GM19035 (cell line): Measurements from ENCODE around the gene MRM3.
"Not testable (repeated sequence)": the region's sequence is repeated elsewhere in the genome, so short reads cannot be mapped to it uniquely, and the experiment has no call there.

Experiments used
- ATAC-seq: cut with Tn5 transposase; IDR thresholded peaks from one replicate; pipeline ENCODE4 v1.9.1; 2021; ENCODE audit not compliant: unreplicated experiment

MRM3 gene

DNA sequence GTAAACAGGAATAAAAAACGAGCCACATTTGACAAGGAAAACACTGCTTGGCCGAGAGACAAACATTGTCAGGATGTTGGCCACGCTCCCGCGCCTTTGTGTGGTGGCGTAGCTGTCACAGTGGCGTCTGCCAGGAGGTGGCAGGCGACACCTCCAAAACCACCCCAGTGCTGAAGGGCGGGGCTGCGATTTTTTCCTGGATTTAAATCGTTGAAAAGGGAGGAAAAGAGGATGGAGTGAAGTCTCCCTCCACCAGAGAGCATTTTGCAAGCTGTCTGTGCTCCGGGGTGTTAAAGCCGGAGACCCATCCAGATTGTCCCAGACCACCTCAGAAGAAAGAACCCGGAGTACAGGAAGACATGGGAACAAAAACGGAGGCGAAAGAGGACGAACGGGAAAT, 12.7 kb downstream of the MRM3 start:
- no peak for ATAC-seq

DNA sequence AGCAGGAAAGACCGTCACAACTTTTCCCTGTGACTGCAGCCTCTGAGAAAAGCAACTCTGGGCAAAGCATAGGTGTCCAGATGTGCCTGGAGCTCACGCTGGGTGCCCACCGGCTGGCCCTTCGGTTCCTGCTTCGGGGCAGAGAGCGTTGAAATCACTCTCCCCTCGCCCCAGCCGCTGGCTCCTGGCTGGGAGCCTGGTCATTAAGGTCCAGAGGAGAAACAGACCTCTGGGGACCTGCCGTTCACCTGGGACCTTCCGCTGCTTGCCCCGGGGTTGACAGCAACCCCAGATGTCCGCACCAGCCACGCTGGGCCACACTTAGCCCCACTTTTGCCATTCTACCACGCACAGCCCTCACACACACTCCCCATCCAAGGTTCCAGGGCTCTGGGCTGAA, 13.1 kb downstream of the MRM3 start:
- no peak for ATAC-seq

DNA sequence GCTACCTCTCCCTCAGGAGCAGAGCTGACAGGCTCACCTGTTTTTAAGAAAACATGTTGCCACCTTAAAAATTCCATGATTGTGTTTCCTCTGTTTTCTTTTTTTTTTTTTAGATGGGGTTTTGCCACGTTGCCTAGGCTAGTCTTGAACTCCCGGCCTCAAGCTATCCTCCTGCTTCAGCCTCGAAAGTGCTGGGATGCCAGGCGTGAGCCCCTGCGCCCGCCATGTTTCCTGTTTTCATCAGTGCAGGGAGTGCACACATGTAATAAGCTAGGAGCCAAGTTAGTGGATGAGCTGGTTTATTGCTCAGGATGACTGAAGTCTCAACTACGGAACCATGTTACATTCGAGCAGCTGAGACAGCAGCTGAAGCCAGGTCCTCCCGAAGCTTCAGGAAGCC, 13.6 kb downstream of the MRM3 start:
- no peak for ATAC-seq

DNA sequence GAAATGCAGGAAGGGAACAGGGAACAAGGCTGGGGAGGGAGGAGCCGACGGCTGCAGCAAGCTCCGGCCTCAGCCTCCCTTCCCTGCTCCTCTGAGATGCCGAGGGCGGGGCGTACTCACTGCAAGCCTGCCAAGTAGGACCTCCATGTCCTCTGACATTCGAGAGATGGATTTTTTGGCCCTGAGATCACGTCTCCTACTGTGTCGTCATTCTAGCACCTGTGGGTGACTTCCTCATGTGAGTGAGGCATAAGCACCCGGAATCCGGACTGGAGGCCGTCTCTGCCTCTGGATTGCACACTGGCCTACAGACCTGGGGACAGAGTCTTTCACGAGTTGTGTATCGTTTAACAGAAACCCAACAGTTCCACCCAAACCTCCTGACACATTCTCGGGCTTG, 14.5 kb downstream of the MRM3 start:
- ATAC-seq: no peak

DNA sequence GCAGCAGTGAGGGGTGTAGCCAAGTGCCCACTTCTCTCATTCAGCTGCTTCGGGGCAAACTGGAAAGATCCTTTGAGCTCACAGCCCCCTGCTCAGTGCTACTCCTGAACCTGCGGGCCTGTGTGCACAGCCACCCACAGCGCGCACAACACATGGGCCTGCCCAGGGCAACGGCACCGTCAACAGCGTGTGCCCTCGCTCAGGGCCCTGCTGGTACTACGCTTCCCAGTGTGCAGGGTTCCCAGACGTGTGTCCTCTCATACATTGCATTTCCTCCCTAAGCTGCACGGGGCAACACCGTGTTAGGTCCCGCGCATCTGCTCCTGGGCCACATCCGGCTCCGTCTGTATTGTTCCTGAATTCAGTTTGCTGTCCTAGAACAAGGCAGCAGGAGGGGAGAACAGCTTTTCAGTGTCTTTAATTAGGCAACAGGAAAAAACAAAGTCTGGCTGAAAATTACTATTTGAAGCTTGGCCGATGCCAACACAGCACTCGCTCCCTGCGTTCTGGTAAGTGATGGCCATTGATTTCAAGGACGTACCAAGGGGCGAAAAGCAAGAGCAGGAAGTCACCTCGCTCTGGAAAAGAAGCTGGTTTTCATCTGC, 15.2 kb downstream of the MRM3 start:
- no peak for ATAC-seq

DNA sequence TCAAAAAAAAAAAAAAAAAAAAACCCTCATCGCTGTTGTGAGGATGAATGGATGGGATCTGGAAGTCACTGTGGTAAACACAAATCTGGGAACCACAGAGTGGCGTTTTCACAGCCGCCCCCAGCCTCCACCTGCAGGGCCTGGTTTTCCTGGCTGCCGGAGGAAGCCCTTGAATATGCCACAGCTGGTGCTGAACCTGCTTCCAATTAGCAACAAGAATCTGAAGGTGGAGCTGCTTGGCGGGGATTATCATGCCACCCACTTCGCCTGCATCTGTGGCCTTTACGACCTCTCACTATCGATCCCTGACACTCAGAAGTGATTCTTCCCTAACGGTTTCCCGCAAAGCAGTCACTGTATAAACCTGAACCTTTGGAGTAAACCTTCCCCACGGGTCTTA, 16.1 kb downstream of the MRM3 start:
- no peak for ATAC-seq

DNA sequence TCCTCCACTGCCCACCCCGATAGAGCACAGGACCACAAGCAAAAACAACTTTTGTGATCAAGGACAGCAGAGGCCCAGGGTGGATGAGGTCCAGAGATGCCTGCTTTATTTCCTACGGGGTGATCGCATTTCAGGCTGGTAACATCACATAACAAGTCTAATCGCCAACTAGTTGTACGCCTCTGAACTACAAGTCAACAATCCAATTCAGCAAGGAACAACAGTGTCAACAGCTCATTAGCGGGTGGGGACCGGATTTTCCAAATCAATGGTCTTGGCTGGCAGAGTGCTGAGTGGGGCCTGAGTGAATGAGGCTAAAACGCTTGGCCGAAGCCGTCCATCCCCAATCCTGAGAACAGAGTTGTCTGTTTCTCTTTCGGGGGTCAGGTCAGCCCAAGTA, 17.1 kb downstream of the MRM3 start:
- ATAC-seq: no peak

DNA sequence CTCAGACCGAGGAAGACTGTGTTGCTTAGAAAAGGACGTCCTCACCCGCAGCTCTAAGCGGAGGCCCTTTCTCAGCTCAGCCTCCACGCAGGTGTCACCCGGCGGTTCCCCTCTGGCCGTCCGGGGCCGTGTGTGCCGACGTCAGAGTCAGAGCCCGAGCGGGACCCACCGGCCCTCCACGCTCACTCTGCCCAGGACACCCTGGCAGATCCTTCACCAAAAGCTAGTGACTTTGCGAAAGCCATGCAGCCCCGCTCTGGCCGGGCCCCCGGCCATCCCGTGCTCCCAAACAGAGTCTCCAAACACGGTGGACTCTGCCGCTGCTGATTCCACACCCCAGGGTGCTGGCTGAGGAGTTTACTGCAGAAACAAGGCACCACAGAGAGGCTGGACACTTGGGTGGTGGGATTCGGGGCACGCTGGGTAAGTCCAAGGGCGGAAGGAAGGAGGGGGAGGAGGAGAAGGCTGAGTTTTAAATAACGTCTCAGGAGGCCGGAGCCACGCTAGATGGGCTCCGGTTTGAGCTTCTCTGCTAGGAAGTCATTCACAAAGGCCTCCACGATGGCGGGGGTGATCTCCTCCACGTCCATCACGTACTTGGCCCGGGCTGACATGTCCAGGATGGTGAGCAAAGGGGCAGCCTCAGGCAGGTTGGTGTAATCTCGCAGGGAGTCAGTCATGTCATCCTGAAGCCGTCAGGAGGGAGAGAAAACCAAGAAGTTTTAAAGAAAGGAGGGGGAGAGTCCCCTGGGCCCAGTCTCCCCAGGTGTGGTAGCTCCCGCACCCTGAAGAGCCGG, 18.5 kb downstream of the MRM3 start:
- ATAC-seq: no peak

DNA sequence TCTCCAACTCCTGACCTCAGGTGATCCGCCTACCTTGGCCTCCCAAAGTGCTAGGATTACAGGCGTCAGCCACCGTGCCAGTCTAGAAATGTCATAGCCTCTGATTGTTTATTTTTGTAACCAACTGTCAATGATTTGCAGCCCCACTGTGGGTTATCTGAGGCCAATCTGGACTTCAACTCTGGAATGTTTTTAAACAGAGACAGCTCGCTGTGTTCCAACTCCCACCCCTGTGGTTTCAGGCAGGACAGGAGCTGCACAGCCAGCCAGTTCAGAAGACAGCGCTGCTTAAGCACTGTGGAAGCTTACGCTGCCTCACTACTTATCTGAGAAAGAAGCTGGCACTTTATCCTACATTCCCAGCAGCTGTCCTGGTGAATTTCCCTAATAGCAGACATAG, 19.5 kb downstream of the MRM3 start:
- ATAC-seq: no peak

DNA sequence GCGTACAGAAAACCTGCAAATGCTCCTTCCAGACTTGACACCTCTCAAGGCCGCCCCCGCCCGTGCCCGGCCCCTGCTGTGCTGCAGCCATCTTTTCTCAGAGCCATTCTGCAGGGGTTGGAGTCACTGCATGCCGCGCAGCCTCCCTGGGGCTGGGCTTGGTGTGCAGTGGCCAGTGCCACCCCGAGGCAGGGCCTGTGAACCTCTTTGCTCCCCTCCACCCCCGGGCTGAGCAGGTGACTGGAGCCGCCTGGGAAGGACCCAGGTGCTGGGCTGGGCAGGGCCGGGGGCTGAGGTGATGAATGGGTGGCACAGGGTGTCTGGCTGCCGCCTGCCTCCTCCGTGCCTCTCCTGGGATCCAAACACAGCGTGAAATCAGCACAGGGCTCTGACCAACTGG, 20.3 kb downstream of the MRM3 start:
- ATAC-seq: no peak

DNA sequence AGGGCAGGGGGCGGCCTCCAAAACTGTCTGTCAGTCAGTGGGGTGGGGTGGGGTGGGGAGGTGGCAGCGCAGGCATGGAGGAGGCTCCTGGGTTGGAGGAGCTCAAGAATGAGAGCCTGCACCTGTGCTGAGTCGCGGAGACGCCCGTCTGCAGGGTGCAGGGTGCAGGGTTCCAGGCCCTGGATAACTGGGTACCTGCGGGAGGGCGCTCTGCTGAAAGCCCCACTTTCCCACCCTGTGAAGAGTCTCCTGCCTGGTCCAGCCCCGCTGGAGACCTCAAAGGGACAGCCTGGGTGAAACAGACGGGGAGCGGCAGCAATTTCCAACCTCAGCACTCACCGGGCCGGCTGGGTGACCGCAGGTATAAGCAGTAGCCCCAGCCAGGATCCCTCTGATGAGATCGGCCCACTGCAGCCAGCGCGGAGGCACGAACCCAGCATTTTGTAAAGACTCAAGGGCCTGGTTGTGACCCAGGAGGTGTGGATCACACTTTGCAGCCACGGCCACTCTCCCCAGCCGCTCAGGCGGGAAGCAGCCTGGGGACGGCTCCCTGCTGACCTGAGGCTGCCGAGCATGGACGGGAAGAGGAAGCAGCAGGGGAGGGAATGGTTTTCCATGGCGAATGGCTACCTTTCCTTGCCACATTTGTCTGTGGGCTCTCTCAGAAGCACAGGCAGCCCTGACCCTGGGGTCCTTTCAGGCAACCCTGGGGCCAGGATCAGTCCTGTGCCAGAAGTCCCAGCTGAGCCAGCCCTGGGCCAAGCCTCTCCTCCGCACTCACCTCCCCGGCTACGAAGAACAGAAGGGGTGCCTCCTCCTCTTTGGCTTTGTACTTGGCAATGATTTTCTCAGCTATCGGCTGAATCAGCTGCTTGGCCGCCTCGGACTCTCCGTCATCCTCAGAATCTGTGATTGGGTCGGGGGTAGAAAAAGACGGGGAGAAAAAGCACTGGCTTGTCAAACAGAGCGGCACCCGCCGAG, 21.0 kb downstream of the MRM3 start:
- no peak for ATAC-seq

DNA sequence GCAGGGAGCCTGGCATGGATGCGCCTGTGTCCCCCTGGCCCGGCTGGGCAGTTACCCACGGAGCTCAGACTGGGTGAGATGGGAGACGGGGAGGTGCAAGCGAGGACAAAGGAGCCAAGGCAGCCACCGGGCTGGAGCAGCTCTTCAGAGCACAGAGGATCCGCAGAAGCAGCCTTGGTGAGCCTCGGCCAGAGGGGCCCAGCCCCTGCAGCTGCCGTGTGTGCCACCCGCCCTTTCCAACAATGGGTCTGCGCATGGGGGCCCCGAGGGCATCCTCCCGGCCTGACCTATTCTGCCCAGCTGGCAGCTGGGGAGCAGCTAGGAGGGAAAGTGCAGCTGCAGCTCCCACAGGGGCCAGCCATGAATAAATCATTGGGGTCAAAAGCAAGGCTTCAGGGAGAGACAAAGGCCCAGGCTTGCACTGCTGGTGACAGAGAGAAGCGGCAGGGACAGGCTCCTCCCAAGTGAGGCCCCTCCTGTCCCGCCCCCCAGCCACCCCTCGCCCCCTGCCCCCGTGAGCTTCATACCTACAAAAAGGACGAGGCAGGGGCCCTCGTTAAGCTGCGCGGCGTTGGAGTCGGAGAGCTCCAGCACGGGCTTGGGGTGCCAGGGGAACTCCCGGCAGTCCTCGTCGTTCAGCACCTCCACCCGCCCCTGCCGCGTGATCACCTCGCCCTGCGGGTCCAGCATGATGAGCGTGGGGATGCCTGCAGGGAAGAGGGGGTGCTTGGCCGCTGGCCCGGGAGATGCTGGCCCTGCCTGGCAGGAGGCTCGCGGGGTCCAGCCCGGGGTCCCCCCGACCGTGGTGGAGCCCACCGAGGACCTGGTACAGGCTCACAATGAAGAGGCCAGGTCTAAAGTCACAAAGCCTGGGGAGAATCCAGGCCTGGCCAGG, 22.6 kb downstream of the MRM3 start:
- no peak for ATAC-seq

DNA sequence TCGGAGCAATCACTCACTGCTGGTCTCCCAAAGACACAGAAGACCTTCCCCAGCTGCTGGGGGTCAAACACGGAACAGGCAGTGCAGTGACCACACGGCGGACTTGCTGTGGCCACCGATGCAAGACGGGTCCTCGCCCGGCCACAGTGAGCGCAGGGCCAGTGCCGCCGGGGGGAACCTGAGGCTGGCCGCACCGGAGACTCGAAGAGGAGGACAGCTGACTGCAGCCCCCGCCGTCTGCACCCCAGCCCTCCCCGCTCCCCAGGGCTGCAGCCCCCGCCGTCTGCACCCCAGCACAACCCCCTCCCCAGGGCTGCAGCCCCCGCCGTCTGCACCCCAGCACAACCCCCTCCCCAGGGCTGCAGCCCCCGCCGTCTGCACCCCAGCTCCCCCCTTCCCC, 23.7 kb downstream of the MRM3 start:
- ATAC-seq: not testable (repeated sequence)

DNA sequence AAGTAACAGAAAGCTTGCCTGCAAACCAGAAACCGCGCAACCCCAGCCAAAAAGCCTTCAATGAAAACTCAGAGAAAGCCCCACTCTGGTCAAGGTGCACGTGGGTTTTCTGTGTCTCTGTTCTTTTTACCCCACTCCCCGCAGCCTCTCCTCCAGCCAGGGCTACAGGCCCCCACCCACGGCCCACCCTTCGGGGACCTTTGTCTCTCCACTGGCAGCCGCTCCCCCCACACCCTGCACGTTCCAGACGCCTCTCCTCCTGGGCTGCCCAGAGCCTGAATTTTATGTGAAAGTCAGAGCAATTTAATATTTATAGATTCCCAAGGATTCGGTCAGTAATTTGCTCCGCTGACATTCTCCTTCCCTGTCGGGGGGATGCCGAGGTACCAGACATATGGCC, 24.2 kb downstream of the MRM3 start:
- no peak for ATAC-seq

DNA sequence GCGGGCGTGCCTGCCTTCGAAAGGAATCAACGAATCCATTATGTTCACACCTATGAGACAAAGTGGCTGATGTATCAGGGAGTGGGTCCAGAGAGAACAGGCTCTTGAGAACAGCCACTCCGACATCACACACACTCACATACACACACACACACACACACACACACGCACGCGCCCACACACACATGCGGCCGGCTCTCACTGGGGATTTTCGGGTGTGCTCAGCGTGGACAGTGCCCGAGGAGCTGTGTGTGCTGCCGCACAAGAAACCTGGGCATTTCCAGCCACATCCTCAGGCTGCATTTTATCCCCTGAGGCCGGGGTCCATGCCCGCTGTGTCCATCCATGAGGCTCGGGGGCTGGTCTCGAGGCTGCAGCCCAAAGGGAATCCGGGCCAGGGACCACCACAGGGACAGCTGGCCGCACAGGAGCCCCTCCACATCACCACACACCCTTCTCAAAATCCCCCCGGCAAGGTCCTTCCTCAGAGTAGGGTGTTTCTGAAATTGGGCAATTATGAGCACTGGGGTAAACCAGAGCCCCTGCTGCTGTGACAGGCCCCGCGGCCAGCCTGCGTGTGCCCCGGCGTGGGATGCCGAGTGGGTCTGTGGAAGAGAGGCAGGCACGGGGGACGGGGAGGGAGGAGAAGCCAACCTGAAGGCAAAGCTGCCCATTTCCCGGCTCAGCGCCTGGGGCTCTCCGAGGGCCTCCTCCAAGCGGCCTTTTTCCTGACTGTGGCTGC, 24.8 kb downstream of the MRM3 start:
- no peak for ATAC-seq

DNA sequence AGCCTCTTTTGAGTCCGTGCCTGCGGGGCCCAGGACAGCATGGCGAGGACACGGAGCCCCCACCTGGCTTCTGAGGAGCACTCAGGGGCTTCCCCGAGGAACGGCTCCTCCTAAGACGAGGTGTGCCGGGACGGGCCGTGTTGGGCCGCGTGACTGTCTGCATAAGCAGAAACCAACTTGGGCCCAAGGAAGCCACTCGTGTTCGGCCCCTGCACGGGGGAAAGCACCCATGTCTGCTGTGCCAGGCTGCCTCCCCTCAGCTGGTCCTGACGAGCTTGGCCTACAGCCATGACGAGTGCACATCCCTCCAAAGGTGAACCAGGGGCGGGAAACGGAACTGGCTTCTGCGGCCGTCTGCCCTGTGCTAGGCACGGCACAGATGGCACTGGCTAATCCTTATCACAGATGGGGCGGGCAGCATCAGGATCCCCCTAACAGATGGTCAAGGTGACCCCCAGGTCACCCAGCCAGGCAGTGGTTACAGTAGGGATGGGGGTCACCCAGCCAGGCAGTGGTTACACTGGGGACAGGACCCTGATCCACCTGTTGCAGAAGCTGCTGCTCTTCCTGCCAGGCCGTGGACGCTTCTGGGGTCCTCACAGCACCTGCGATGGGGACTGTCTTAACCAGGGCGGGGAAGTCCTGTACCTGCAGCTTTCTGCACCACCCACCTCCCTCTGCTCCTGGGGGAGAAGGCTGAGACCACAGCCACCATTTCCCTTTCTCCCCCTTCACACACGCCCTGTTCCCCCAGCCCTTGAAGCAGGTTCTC, 25.6 kb downstream of the MRM3 start:
- ATAC-seq: no peak

DNA sequence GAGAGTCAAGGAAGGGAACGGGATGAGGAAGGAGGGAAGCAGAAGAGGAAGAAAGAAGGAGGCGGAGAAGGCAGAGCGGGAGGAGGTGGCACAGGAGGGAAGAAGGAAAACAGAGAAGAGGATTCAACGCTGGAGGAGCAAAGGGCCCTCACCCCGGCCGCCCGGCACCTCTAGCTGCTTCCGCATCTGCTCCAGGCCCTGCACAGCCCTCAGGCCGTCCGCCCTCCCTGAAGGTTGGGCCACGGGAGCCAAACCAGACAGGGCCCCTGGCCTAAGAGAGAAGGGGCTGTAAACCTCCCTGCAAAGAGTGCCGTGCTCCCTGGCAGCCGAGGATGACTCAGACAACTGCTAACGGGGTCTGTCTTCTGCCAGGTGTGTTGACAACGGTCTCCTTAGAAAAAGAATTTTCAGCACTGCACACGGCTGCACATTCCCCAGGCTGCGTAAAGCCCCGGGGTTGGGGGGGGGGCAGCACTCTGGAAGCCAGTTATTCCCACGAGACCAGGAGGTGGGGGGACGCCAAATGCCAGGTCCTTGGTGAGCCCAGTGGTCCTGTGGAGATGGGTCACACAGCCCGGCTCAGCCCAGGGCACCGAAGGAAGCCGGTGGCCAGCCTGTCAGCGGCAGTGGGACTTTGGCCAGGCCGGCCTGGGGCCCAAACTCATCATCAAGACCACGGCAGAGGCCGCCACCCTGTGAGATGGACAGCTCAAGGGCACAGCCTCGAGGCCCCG, 29.1 kb downstream of the MRM3 start:
- no peak for ATAC-seq

DNA sequence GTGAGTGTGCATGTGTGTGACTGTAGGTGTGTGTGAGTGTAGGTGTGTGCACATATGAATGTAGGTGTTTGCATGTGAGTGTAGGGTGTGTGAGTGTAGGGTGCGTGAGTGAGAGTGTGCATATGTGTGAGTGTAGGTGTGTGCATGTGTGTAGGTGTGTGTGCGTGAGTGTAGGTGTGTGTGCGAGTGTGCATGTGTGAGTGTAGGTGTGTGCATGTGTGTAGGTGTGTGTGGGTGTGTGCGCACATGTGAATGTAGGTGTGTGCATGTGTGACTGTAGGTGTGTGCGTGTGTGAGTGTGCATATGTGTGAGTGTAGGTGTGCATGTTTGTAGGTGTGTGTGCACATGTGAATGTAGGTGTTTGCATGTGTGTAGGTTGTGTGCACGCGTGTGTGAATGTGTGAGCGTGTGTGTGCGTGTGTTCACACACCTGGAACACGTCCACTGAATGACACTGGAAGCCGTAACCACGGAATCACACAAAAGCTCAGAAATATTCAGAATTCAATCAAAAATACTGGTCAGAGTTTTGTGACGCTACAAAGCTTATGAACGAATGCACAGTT, 30.6 kb downstream of the MRM3 start:
- ATAC-seq: no peak
